Stimulated activated effector memory CD8-positive, alpha-beta T cell treated with anti-CD3 and anti-CD28 coated beads, Interleukin-12 subunit alpha, Interleukin-12 subunit beta, amount 100 ng/mL, for 72 hours (primary cell): ENCODE results near the gene RS1.

Experiments used
- ATAC-seq: fragments of 150-1000 bp; cut with Tn5 transposase; 2 replicates; pipeline ENCODE4 v1.10.0; 2021
- DNase-seq, 2 donors: peaks; one replicate each; pipeline ENCODE4 v3.0.0; 2021 to 2022; ENCODE audit warnings: low spot score in 2 of 2
- H3K27ac Mint-ChIP-seq: one replicate; pipeline ENCODE4 v1.8.0; 2022; ENCODE audit warnings: mild to moderate bottlenecking, mixed read lengths
- H3K36me3 Mint-ChIP-seq: one replicate; pipeline ENCODE4 v1.8.0; 2022; ENCODE audit warnings: mild to moderate bottlenecking, mixed read lengths
- H3K4me1 Mint-ChIP-seq: one replicate; pipeline ENCODE4 v1.8.0; 2022; ENCODE audit warnings: mixed read lengths
- H3K4me3 Mint-ChIP-seq: one replicate; pipeline ENCODE4 v1.8.0; 2022; ENCODE audit warnings: mild to moderate bottlenecking, mixed read lengths
- H3K9me3 Mint-ChIP-seq: one replicate; pipeline ENCODE4 v1.8.0; 2022; ENCODE audit warnings: mixed read lengths

The RS1 gene

GRCh38 chrX:18591834-18592233 is 80.1 kb downstream of the RS1 start:
- Mint-ChIP-seq H3K9me3 (no peaks in the 10 kb centered on the region), H3K36me3 (no peaks in the 10 kb centered on the region), H3K4me3 (no peak overlapping the region), H3K27ac (no peak overlapping the region), H3K4me1 (no peaks in the 10 kb centered on the region)
- DNase-seq (no peak), ATAC-seq (no peak)
